Breast epithelium (tissue), 3 donors: ENCODE results near the gene CLDN15.

Experiments used
- CTCF ChIP-seq, 3 donors: fragments of 450-650 bp; IDR thresholded peaks; one replicate each; pipeline ENCODE4 v1.5.1; 2016 to 2017; ENCODE audit warnings: antibody characterized with exemption in 3 of 3, mild to moderate bottlenecking in 3 of 3, moderate library complexity in 3 of 3
- POLR2A ChIP-seq: fragments of 450-650 bp; IDR thresholded peaks from one replicate; pipeline ENCODE4 v1.6.1; 2016; ENCODE audit warnings: antibody characterized with exemption, mild to moderate bottlenecking, moderate library complexity

GRCh38 chr7:101220295-101220694 is 17.3 kb downstream of the CLDN15 start:
- TF ChIP-seq CTCF (IDR thresholded peaks at IDR 0.05): no peak
- TF ChIP-seq POLR2A: no peak
